Endodermal cell (in vitro differentiated cells): ENCODE data around the gene EPHA8. TPM values are rescaled to one million over a fixed set of nuclear protein-coding genes. Genes with fewer than 3 reads are reported as not detected.
A peak's percentile ranks its signal among the peaks of the same experiment; 100 is the strongest.

Experiments used
- DNase-seq: peaks from one replicate; pipeline ENCODE4 v3.0.0-alpha.2; 2017
- H3K27ac ChIP-seq: 2 replicates; pipeline ENCODE4 v1.5.1; 2013; ENCODE audit warnings: mild to moderate bottlenecking, low read depth, low read length, moderate library complexity
- H3K27me3 ChIP-seq: 2 replicates; pipeline ENCODE4 v1.6.1; 2013; ENCODE audit warnings: mild to moderate bottlenecking, low read length, moderate library complexity; ENCODE audit not compliant: insufficient read depth, control insufficient read depth, poor library complexity, severe bottlenecking
- H3K36me3 ChIP-seq: 2 replicates; pipeline ENCODE4 v1.7.0; 2013; ENCODE audit warnings: mild to moderate bottlenecking, low read length, moderate library complexity; ENCODE audit not compliant: control insufficient read depth, insufficient read depth
- H3K4me1 ChIP-seq: one replicate; pipeline ENCODE4 v1.7.0; 2013; ENCODE audit warnings: low read length; ENCODE audit not compliant: control insufficient read depth, insufficient read depth
- H3K4me3 ChIP-seq: 2 replicates; pipeline ENCODE4 v1.5.1; 2013; ENCODE audit warnings: mild to moderate bottlenecking, low read length, moderate library complexity
- H3K9ac ChIP-seq: 2 replicates; pipeline ENCODE4 v1.6.1; 2013; ENCODE audit warnings: mild to moderate bottlenecking, low read length, moderate library complexity; ENCODE audit not compliant: poor library complexity, severe bottlenecking; ENCODE audit errors: extremely low read depth
- H3K9me3 ChIP-seq: 2 replicates; pipeline ENCODE4 v1.6.1; 2013; ENCODE audit warnings: mild to moderate bottlenecking, low read length, moderate library complexity; ENCODE audit not compliant: control insufficient read depth
- H3K27ac Mint-ChIP-seq: 2 replicates; pipeline ENCODE4 v1.8.0; 2020; ENCODE audit warnings: mixed read lengths
- H3K27me3 Mint-ChIP-seq: 2 replicates; pipeline ENCODE4 v1.8.0; 2021; ENCODE audit warnings: mild to moderate bottlenecking, mixed read lengths; ENCODE audit not compliant: insufficient read depth
- H3K36me3 Mint-ChIP-seq: 2 replicates; pipeline ENCODE4 v1.8.0; 2020; ENCODE audit warnings: low read depth, mixed read lengths
- H3K4me1 Mint-ChIP-seq: 2 replicates; pipeline ENCODE4 v1.8.0; 2020; ENCODE audit warnings: mixed read lengths
- H3K4me3 Mint-ChIP-seq: 2 replicates; pipeline ENCODE4 v1.8.0; 2020; ENCODE audit warnings: mild to moderate bottlenecking, moderate library complexity, mixed read lengths
- H3K9me3 Mint-ChIP-seq: 2 replicates; pipeline ENCODE4 v1.8.0; 2020; ENCODE audit warnings: mild to moderate bottlenecking, mixed read lengths
- WGBS, 2 experiments: methylation state at CpG; one replicate each; pipeline versions ENCODE4 v1.1.5 to v1.1.7; 2013; ENCODE audit warnings: missing lambda C conversion rate in 2 of 2, mixed read lengths in 1 of 2; ENCODE audit not compliant: insufficient coverage in 1 of 2, insufficient read length in 1 of 2; 5-methylcytosine and 5-hydroxymethylcytosine counted together
- total RNA-seq, 2 donors: library from RNA; stranded (reverse); fragmentation: NEBNext Ultra II Directional in 1 of 2; extraction: Animal tissue kit (Norgen Biotek cat#: 25700) in 1 of 2; gene quantifications; 2 replicates in 1 of 2; 3 replicates in 1 of 2; pipeline ENCODE4 v1.2.1, GENCODE V29; 2021
- TF ChIP-seq, protein P1 (sequence below): fragments of 200-600 bp; sonication (generic); conservative IDR thresholded peaks from 2 replicates; pipeline ENCODE4 v1.5.0; 2021; ENCODE audit warnings: antibody characterized with exemption, mild to moderate bottlenecking

Gene EPHA8
- total RNA-seq, 2 donors from 2014 or later, result 1.5 TPM

DNA sequence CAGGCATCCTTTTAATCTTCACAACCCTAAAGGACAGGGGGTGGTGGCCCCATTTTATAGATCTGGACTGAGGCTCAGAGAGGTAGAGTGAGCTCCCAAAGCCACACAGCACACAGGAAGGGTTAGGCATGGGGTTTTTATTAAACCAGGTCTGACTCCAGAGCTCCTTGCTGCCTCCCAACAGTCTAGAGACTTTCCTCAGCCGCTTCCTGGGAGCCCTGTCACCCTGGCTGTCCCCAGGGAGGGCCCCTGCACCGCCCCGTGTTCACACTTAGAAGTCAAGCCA lies 8.0 kb upstream of the EPHA8 start:
- Histone ChIP-seq H3K27me3 (peaks cover 5% of the 10 kb centered on the region), H3K9ac (no peak overlapping the region), H3K9me3 (no peaks in the 10 kb centered on the region), H3K36me3 (no peaks in the 10 kb centered on the region), H3K4me1 (no peaks in the 10 kb centered on the region), H3K4me3 (no peak overlapping the region), H3K27ac (no peak overlapping the region)
- H3K9me3 Mint-ChIP-seq, result no peaks in the 10 kb centered on the region
- WGBS, 2 experiments, result 80 to 91% methylated on average over 1 to 3 of the region's 3 CpGs
- no peak overlapping the region for H3K27ac Mint-ChIP-seq
- TF ChIP-seq, protein P1, sequence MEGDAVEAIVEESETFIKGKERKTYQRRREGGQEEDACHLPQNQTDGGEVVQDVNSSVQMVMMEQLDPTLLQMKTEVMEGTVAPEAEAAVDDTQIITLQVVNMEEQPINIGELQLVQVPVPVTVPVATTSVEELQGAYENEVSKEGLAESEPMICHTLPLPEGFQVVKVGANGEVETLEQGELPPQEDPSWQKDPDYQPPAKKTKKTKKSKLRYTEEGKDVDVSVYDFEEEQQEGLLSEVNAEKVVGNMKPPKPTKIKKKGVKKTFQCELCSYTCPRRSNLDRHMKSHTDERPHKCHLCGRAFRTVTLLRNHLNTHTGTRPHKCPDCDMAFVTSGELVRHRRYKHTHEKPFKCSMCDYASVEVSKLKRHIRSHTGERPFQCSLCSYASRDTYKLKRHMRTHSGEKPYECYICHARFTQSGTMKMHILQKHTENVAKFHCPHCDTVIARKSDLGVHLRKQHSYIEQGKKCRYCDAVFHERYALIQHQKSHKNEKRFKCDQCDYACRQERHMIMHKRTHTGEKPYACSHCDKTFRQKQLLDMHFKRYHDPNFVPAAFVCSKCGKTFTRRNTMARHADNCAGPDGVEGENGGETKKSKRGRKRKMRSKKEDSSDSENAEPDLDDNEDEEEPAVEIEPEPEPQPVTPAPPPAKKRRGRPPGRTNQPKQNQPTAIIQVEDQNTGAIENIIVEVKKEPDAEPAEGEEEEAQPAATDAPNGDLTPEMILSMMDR, result no peak
- H3K4me3 Mint-ChIP-seq, result no peak overlapping the region
- peaks cover 11% of the 10 kb centered on the region for H3K4me1 Mint-ChIP-seq
- H3K36me3 Mint-ChIP-seq, result no peaks in the 10 kb centered on the region
- H3K27me3 Mint-ChIP-seq, result peaks cover 17% of the 10 kb centered on the region
- DNase-seq, result no peak

DNA sequence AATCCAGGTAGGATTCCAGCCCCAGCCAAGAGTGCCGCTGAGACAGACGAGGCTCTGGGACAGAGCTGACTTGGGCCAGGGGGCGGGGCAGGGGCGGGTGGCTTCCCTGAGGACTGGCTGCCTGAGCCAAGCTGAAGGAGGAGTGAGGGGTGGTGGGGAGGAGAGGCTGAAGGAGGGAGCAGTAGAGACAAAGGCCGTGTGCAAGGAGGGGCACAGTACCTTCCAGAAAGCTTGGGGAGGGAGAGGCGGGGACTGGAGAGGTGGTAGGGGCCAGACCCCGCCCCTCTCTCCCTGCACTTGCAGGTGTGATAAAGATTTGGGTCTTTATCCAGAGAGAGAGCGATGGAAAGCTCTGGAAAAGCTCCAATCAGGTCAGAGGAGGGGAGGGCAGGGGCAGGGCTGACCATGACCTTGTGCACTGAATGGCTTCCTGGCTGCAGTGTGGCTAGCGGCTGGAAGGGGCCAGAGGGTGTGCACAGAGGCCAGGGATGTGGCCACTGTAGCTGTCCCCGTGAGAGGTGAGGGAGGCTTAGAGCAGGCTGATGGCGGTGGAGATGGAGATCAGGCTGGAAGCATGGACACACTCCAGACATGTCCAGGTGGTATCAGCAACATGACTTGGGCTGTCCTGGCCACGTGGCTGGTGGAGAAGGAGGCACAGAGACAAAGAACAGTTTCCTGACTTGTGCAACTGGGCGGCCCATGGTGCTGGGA lies 6.7 kb upstream of the EPHA8 start:
- peaks cover 18% of the 10 kb centered on the region for H3K27me3 ChIP-seq
- TF ChIP-seq, protein P1, result no peak
- no peaks in the 10 kb centered on the region for H3K9me3 Mint-ChIP-seq
- no peaks in the 10 kb centered on the region for H3K36me3 ChIP-seq
- 52 to 53% methylated on average over 6 to 13 of the region's 13 CpGs for WGBS, 2 experiments
- DNase-seq, result peak; percentile 93
- no peak overlapping the region for H3K27ac ChIP-seq
- no peak overlapping the region for H3K4me3 Mint-ChIP-seq
- H3K9me3 ChIP-seq, result no peaks in the 10 kb centered on the region
- H3K4me3 ChIP-seq, result no peak overlapping the region
- no peak overlapping the region for H3K9ac ChIP-seq
- no peak overlapping the region for H3K27ac Mint-ChIP-seq
- no peaks in the 10 kb centered on the region for H3K36me3 Mint-ChIP-seq
- peaks cover 29% of the 10 kb centered on the region for H3K27me3 Mint-ChIP-seq
- H3K4me1 ChIP-seq, result no peaks in the 10 kb centered on the region
- peaks cover 11% of the 10 kb centered on the region for H3K4me1 Mint-ChIP-seq

GRCh38 chr1:22557341-22557950 lies 5.8 kb upstream of the EPHA8 start:
- Mint-ChIP-seq H3K36me3 (no peaks in the 10 kb centered on the region), H3K27ac (no peak overlapping the region), H3K9me3 (no peaks in the 10 kb centered on the region), H3K27me3 (peaks cover 38% of the 10 kb centered on the region), H3K4me3 (no peak overlapping the region), H3K4me1 (peaks cover 11% of the 10 kb centered on the region)
- Histone ChIP-seq H3K4me1 (no peaks in the 10 kb centered on the region), H3K4me3 (no peak overlapping the region), H3K9ac (no peak overlapping the region), H3K27ac (no peak overlapping the region), H3K36me3 (no peaks in the 10 kb centered on the region), H3K27me3 (peaks cover 27% of the 10 kb centered on the region), H3K9me3 (no peaks in the 10 kb centered on the region)
- TF ChIP-seq, protein P1, result no peak
- no peak for DNase-seq
- WGBS, 2 experiments, result 66 to 89% methylated on average over 4 to 5 of the region's 5 CpGs
